HG02938 (cell line): ENCODE measurements around the gene MEGF6.

Source experiments
- ATAC-seq: cut with Tn5 transposase; IDR thresholded peaks from one replicate; pipeline ENCODE4 v1.9.1; 2021; ENCODE audit warnings: mild to moderate bottlenecking, moderate library complexity; ENCODE audit not compliant: unreplicated experiment

The MEGF6 gene

DNA sequence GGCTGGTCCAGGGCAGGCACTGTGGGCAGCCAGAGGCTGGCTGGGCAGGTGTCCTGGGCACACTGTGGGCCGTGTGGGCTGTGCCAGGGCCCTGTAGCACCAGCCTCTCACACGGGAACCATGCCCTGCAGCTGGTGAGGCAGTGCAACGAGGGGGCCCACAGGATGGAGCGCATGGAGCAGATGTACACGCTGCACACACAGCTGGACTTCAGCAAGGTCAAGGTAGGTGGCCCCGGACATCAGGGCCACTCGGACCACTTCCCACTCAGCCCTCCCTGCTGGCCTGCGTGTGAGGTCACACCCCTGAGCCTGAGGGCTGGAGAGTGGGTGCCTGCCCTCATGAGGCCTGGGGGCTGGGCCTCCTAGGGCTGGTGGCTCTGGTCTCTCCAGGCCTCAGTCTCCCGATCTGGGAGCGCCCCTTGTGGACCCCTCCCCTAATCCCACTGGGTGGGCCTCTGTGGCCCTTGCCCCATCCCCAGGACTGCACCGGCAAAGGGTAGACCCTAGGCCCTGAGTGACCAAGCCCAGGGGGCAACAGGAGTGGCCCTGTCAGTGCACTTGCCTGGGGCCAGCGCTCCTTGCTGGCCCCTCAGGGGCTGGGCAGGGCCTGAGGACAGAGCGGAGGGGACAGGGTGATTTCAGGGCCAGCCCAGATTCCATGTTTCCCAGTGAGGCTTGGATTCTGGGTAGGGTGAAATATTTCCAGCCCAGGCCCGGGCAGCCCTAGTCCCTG, 135.3 kb downstream of the MEGF6 start:
- ATAC-seq: no peak

DNA sequence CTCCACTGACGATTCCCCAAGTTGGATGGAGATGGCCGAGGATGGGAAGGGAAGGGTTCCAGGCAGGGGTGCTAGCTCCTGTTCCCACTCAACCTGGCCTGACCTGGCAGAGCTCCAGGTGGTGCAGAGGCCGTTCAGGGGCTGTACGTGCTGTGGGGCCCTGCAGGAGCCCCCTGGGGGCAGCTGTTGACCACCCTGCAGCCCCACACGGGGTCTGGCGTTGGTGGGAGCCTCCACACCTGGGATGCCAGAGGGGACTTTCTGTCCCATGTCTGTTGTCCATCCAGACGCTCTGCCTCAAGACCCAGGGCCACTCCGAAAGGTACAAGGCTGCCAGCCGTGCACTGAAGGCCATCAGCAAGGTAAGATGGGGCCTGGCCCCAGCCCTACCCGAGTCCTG, 136.9 kb downstream of the MEGF6 start:
- ATAC-seq: no peak

GRCh38 chr1:3474016-3474415, 137.3 kb downstream of the MEGF6 start:
- no peak for ATAC-seq

DNA sequence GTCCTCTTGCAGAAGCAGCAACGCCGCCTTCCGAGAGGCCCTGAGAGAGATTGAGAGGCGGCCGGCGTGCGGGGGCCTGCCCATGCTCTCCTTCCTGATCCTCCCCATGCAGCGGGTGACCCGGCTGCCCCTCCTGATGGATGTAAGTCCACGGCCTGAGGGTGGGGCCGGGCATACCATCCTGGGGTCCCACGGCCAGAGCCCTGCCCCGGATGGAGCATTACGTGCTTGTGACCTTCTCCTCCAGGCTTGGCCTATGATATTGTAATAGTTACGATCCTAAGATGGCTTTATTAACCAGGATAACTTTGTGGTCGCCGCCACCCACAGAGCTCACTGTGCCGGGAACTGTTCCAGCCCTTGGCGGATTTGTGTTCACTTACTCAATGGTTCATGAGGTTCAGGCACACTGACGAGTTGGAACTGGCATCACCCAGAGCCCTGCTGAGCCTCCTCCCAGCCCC, 137.9 kb downstream of the MEGF6 start:
- no peak for ATAC-seq

DNA sequence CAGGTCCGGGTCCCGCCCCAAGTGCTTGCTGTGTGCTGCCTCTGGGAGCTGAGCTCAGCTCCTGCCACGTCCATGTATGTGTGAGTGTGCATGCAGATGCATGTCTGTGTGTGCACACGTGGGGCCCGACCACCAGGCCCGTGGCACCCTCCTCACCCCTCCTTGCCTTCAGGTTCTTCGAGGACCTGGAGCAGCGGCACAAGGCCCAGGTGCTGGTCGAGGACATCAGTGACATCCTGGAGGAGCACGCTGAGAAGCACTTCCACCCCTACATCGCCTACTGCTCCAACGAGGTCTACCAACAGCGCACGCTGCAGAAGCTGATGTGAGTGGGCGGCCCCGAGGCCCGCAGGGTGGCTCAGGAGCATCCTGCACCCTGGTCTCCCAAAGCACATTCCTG, 138.4 kb downstream of the MEGF6 start:
- ATAC-seq: no peak

GRCh38 chr1:3472088-3472850, 139.0 kb downstream of the MEGF6 start:
- no peak for ATAC-seq

GRCh38 chr1:3471356-3472087, 139.8 kb downstream of the MEGF6 start:
- ATAC-seq: no peak

DNA sequence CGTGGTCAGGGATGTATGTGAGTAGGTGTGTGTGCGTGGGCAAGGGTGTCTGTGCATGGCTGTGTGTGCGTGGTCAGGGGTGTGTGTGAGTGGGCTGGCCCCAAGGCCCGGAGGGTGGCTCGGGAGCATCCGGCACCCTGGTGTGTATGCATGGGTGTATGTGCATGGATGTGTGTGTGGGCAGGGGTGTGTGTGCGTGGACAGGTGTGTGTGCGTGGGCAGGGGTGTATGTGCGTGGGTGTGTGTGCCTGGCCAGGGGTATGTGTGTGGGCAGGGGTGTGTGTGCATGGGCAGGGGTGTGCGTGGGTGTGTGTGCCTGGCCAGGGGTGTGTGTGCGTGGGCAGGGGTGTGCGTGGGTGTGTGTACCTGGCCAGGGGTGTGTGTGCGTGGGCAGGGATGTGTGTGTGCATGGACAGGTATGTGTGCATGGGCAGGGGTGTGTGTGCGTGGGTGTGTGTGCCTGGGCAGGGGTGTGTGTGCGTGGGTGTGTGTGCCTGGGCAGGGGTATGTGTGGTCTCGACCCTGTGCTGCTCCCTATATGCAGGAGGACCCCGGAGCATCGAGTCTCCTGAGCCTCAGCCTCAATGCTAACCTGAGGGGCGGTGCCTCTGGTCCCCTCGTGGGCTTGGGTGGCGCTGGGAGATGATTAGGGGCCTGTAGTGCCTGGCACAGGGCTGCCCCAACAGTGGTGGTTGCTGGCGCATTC, 140.5 kb downstream of the MEGF6 start:
- no peak for ATAC-seq

DNA sequence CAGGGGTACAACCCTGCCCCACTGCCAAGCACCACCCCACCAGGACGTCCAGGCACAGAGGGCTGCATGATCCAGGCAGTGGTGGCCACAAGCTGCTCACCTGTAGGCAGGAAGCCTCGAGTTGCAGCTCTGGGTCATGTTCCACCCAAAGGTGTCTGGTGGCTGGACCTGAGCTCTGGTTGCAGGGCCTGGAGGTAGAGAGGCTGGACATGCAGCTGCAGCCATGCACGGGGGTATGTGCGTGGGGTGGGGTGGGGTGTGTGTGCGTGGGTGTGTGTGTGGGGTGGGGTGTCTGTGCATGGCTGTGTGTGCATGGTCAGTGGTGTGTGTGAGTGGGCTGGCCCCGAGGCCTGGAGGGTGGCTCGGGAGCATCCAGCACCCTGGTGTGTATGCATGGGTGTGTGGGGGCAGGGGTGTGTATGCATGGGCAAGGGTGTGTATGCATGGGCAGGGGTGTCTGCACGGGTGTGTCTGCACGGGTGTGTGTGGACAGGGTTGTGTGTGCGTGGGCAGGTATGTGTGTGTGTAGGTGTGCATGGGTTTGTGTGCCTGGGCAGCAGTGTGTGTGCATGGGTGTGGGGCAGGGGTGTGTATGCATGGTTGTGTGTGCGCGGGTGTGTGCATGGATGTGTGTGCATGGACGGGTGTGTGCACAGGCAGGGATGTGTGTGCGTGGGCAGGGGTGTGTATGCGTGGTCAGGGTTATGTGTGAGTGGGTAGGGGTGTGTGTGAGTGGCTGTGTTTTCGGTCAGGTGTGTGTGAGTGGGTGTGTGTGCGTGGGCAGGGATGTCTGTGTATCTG, 141.3 kb downstream of the MEGF6 start:
- no peak for ATAC-seq

DNA sequence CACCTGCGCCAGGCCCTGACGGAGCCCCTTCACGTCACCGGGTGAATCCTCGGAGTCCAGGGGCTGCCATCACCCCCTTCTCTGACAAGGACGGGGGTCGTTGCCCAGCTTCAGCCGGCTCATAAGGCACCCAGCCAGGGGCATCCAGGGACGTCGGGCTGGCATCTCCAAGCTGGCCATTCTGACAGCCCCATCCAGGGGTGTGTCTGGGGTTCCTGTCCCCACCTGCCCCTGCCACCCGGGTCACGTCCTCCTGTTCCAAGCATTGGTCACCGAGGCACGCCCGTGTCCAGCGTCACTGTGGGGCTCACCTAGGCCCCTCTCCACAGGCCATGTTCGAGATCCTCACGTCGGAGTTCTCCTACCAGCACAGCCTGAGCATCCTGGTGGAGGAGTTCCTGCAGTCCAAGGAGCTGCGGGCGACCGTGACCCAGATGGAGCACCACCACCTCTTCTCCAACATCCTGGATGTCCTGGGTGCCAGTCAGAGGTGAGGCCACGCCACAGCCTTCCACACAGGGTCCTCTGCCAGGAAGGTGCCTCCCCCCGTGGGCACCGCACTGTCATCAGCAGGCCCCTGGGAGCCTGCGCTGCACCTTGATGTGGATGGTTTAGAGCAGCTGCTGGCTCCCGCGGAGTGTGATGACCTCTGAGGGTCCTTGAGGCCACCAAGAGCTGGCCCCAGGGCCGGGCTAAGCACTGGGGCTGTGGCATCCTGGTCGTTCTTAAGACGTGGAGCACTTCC, 142.0 kb downstream of the MEGF6 start:
- ATAC-seq: no peak

- no peak for ATAC-seq
Measured at GRCh38 chr1:3468236-3469103, 142.8 kb downstream of the MEGF6 start.

GRCh38 chr1:3467096-3468036, 143.9 kb downstream of the MEGF6 start:
- ATAC-seq: no peak

DNA sequence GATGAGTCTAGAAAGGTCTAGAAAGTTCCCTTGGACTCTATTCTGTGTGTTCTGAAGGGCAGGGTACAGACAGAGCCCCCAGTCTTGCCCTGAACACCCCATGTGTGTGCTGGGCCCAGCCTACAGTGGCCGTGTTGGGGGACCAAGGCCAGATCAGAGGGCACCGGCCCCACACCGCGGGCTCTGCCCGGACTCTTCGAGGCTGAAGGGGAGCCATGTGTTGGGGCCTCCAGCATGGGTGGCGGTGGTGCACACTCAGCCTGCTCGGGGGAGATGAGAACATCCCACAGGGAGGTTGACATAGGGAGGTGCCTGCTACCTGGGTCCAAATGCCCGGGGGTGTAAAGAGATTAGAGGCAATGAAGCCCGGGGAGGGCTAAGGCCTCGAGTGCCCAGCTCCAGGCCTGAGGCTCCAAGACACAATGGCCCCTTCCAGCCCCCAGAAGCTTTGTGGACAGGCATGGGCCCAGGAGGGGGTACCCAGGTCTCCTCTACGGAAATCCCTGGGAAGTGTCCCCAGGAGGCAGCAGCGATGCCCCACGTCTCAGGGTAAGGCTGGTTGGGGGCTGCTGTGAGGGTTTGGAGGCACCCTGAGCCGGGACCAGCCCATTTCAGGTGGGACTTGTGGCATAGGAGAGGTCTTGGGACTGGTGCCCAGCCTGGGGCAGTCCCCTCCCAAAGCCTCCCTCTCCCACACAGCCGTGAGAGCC, 144.8 kb downstream of the MEGF6 start:
- no peak for ATAC-seq

- no peak for ATAC-seq
Measured at GRCh38 chr1:3465935-3466321, 145.4 kb downstream of the MEGF6 start.

DNA sequence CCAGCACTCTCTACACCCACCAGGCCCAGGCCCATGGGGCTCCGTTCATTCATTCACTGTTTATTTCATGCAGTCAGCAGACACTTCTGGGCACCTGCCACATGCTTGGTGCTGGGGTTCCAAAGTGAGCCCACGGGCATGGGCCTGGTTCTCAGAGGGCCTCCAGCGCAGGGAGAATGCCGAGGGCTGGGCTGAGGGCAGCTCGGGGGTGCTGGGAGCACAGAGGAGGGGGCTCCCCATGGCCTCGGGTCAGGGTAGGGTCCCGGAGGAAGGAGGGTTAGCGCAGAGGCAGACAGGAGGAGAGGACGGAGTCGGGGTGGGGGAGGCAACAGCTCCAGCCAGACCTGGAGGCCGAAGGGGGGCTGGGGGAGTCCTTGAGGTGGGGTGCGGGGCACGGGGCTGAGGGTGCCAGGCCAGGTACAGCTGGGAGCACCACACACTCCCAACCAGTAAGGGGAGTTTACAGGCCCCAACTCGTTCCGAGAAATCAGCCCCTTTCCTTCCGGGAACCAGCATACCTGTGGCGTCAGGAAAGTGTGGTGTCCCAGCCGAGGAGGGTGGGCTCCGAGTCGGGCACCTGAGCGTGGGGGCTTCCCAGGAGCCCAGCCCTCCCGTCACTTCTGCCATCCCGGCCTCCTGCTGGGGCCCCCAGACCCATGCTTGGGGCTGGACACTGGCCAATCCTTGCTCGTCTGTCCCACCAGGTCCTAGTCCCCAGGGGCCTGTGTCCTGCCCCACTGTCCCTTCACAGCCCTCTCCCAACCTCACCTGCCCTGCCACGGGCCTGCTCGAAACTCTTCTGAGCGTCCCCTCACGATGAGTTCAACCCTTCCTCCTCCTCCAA, 146.0 kb downstream of the MEGF6 start:
- no peak for ATAC-seq

DNA sequence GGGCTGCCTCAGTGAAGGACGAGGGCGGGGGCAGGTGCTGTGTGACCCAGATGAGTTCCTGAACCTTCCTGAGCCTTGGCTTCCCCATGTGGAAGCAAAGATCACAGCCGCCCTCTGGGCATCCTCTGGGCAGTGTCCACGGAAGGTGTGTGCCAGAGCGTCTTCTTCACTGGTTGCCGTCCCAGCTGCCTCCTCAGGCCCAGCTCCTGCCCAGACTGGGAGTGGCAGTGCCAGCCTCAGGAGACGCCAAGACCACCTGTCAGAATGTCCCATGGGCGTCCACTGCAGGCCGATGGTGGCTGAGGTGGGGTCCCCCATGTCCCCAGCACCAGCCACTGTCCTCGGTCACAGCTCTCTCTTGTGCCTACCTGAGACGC, 146.7 kb downstream of the MEGF6 start:
- no peak for ATAC-seq
